Mucosa of rectum (tissue), 2 donors: ENCODE results near the gene CCDC47.

Experiments
- H3K27ac ChIP-seq, 2 donors: one replicate each; pipeline ENCODE4 v1.7.0; 2013; ENCODE audit warnings: inconsistent platforms in 2 of 2, low read depth in 2 of 2, low read length in 2 of 2
- H3K27me3 ChIP-seq, 2 donors: one replicate each; pipeline ENCODE4 v1.7.0; 2013; ENCODE audit warnings: low read length in 2 of 2; ENCODE audit not compliant: control insufficient read depth in 2 of 2, insufficient read depth in 2 of 2
- H3K36me3 ChIP-seq, 2 donors: one replicate each; pipeline ENCODE4 v1.7.0; 2013; ENCODE audit warnings: low read length in 2 of 2; ENCODE audit not compliant: control insufficient read depth in 2 of 2, insufficient read depth in 2 of 2
- H3K4me1 ChIP-seq, 2 donors: one replicate each; pipeline ENCODE4 v1.7.0; 2013; ENCODE audit warnings: low read length in 2 of 2, mild to moderate bottlenecking in 1 of 2; ENCODE audit not compliant: control insufficient read depth in 2 of 2, insufficient read depth in 2 of 2
- H3K4me3 ChIP-seq, 2 donors: one replicate each; pipeline ENCODE4 v1.7.0; 2013; ENCODE audit warnings: low read length in 2 of 2
- H3K9ac ChIP-seq, 2 donors: one replicate each; pipeline ENCODE4 v1.7.0; 2013; ENCODE audit warnings: low read length in 2 of 2, low read depth in 1 of 2, mild to moderate bottlenecking in 1 of 2
- H3K9me3 ChIP-seq, 2 donors: one replicate each; pipeline ENCODE4 v1.7.0; 2013; ENCODE audit warnings: low read length in 2 of 2; ENCODE audit not compliant: control insufficient read depth in 2 of 2
- donor health status: healthy.
- donor health status: Normal muscosa, but diverticular disease.

The CCDC47 gene

GRCh38 chr17:63764716-63765115, 8.7 kb downstream of the CCDC47 start:
- no peak overlapping the region for H3K9ac ChIP-seq
- no peaks in the 10 kb centered on the region for H3K27me3 ChIP-seq
- H3K36me3 ChIP-seq: peaks cover 19 to 23% of the 10 kb centered on the region in 2 donors
- no peak overlapping the region for H3K4me3 ChIP-seq
- H3K4me1 ChIP-seq: peaks cover 0 to 3% of the 10 kb centered on the region in 2 donors
- no peaks in the 10 kb centered on the region for H3K9me3 ChIP-seq
- no peak overlapping the region for H3K27ac ChIP-seq

- no peaks in the 10 kb centered on the region for H3K9me3 ChIP-seq
- H3K4me1 ChIP-seq: peaks cover 0 to 3% of the 10 kb centered on the region in 2 donors
- H3K36me3 ChIP-seq: peaks cover 27% of the 10 kb centered on the region in 2 donors
- H3K27me3 ChIP-seq: no peaks in the 10 kb centered on the region
- no peak overlapping the region for H3K4me3 ChIP-seq
- H3K27ac ChIP-seq: peak overlapping the region; percentile 11 to 55
- no peak overlapping the region for H3K9ac ChIP-seq
Observed at GRCh38 chr17:63762161-63763078, 11.0 kb downstream of the CCDC47 start.

DNA sequence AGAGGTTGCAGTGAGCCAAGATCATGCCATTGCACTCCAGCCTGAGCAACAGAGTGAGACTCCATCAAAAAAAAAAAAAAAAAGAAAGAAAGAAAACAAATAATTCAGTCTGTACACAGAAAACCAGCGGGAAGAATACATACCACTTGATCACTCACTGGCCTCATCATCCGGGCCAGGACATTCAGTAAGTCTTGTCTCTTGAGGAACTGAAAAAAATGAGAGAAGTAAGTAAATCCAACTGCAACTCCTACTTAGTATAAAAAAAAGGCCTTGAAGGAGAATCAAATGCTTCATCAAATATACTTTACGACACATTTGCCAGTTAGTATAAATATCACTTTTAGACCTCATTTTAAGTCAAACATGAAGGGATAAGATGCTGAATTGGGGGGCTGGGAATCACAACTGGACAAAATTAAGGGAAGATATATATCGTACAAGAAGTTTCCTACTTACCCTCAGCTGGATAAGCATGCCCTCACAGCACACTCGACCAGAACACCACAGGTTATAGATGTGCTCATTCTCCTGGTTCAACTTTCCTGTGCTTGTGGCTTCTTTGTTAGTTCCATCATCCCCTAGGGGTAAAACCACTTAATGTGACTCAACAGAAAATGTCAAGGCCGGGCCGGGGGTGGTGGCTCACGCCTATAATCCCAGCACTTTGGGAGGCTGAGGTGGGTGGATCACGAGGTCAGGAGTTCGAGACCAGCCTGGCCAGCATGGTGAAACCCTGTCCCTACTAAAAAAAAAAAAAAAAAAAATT, 12.4 kb downstream of the CCDC47 start:
- Histone ChIP-seq H3K9ac (no peak overlapping the region), H3K27me3 (no peaks in the 10 kb centered on the region), H3K4me1 (peaks cover 0 to 3% of the 10 kb centered on the region in 2 donors), H3K27ac (no peak overlapping the region), H3K9me3 (no peaks in the 10 kb centered on the region), H3K36me3 (peaks cover 36% of the 10 kb centered on the region in 2 donors), H3K4me3 (no peak overlapping the region)

DNA sequence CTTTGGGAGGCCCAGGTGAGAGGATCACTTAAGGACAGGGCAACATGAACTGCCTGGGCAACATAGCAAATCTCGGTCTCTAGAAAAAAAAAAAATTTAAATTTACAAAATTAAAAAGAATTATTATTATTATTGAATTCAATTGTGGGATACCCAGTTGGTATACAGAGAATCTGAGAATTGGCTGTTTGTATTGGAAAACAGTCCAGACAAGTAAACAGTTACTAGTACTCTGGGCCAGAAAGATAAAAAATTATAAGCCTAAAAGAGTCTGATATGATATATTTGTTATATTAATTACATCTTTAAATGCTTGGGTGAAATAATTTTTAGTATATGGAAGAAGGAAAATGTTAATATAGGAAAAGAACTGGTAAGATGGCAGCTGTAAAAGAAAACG, 15.0 kb downstream of the CCDC47 start:
- Histone ChIP-seq H3K9ac (no peak overlapping the region), H3K36me3 (peaks cover 45 to 49% of the 10 kb centered on the region in 2 donors), H3K9me3 (no peaks in the 10 kb centered on the region), H3K4me3 (no peak overlapping the region), H3K27me3 (no peaks in the 10 kb centered on the region), H3K4me1 (peaks cover 0 to 3% of the 10 kb centered on the region in 2 donors), H3K27ac (no peak overlapping the region)

DNA sequence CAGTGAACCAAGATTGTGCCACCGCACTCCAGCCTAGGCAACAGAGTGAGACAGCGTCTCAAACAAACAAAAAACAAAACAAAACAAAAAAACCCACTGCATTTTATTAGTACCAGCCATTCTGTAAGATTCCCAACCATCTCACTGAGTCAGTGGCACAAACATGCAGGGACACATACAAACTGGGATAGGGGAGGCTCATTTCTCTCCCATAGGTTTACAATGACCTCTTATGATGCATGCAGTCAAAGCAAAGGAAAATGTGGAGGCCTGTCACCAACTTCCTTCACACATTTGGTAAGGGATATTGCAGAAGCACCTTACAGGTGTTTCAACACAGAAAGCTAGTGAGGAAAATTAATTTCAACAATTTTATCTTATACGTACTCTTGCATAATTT, 19.4 kb downstream of the CCDC47 start:
- Histone ChIP-seq H3K9ac (no peak overlapping the region), H3K9me3 (no peaks in the 10 kb centered on the region), H3K4me1 (no peaks in the 10 kb centered on the region), H3K36me3 (peaks cover 49 to 59% of the 10 kb centered on the region in 2 donors), H3K4me3 (no peak overlapping the region), H3K27me3 (no peaks in the 10 kb centered on the region), H3K27ac (no peak overlapping the region)

GRCh38 chr17:63753215-63753614, 20.2 kb downstream of the CCDC47 start:
- Histone ChIP-seq H3K9ac (no peak overlapping the region), H3K4me3 (no peak overlapping the region), H3K27me3 (no peaks in the 10 kb centered on the region), H3K36me3 (peaks cover 50 to 62% of the 10 kb centered on the region in 2 donors), H3K9me3 (no peaks in the 10 kb centered on the region), H3K4me1 (no peaks in the 10 kb centered on the region), H3K27ac (no peak overlapping the region)

- no peaks in the 10 kb centered on the region for H3K27me3 ChIP-seq
- no peaks in the 10 kb centered on the region for H3K9me3 ChIP-seq
- H3K27ac ChIP-seq: no peak overlapping the region
- H3K4me3 ChIP-seq: no peak overlapping the region
- H3K36me3 ChIP-seq: peaks cover 47 to 60% of the 10 kb centered on the region in 2 donors
- no peaks in the 10 kb centered on the region for H3K4me1 ChIP-seq
- no peak overlapping the region for H3K9ac ChIP-seq
Observed at GRCh38 chr17:63752707-63753106, 20.7 kb downstream of the CCDC47 start.

DNA sequence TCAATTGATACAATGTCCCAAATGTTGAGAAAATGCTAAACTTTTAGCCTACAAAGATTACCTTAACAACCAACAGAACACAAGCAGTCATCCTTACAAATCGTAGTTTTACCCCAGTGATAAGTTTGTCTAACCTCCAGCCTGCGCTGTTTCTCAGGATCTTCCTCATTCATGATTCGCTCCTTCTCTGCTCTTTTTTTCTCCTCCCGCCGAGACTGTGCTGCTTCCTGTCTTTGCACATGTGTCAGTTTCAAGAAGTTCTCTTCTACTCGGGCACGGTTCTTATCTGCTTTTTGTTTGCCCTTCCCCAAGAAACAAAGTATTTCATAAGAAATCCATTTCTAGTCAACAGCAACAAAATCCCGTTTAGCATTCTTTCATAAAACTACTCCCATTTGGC, 21.6 kb downstream of the CCDC47 start:
- Histone ChIP-seq H3K4me1 (no peaks in the 10 kb centered on the region), H3K4me3 (no peak overlapping the region), H3K36me3 (peaks cover 51 to 58% of the 10 kb centered on the region in 2 donors), H3K9ac (no peak overlapping the region), H3K27ac (no peak overlapping the region), H3K9me3 (no peaks in the 10 kb centered on the region), H3K27me3 (no peaks in the 10 kb centered on the region)

DNA sequence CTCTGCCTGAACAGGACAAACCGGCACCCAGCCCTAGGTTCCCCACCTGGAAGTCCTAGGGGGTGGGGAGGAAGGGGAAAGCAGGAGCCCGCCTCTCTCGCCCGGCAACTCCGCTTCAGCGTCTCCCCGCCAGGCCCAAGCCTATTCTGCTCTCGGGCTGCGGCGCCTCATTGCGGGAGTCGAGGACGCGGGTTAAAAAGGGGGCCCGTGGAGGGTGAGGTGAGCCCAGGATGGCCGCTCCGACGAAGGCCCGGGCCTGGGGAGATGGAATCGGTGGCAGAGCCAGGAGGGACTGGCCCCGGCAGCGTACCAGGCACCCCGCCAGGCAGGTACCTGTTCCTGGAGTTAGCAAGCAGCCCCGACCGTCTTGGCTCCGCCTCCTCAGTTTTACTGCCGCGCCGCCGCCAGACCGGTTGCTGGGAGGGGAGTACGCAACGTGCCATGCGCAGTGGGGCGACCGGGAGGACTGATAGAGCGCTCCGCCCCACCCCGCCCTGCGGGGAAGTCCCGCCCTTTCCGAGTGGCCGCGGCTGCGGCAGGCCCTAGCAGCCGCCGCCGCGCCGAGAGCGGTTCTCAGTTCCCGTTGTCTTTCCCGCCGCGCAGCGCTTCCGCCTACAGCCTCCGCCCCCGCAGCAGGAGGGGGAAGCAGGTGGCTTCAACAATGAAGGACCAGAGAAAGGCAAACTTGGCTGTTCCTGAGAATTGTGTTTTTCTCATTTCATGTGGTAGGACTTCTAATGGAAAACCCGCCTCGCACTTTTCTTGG, 31.8 kb downstream of the CCDC47 start, which contains the start of gene STRADA:
STRADA (minus strand) TSS at position 392 of the 766 bp plus-strand sequence. CDS start 13,430 bp downstream, outside the sequence.
- H3K4me1 ChIP-seq: peaks cover 12 to 13% of the 10 kb centered on the region in 2 donors
- peak within 1 kb of the TSS; percentile 88 to 97 for H3K9ac ChIP-seq
- H3K27me3 ChIP-seq: no peaks in the 10 kb centered on the region
- H3K36me3 ChIP-seq: peaks cover 10 to 16% of the 10 kb centered on the region in 2 donors
- peak within 1 kb of the TSS; percentile 97 to 98 for H3K27ac ChIP-seq
- H3K9me3 ChIP-seq: no peaks in the 10 kb centered on the region
- H3K4me3 ChIP-seq: peak within 1 kb of the TSS; percentile 89 to 92
